ENCODE results near the gene SIPA1L3.

- TF ChIP-seq MAX (IDR thresholded peaks at IDR 0.05): no peak
- TF ChIP-seq, protein P1, sequence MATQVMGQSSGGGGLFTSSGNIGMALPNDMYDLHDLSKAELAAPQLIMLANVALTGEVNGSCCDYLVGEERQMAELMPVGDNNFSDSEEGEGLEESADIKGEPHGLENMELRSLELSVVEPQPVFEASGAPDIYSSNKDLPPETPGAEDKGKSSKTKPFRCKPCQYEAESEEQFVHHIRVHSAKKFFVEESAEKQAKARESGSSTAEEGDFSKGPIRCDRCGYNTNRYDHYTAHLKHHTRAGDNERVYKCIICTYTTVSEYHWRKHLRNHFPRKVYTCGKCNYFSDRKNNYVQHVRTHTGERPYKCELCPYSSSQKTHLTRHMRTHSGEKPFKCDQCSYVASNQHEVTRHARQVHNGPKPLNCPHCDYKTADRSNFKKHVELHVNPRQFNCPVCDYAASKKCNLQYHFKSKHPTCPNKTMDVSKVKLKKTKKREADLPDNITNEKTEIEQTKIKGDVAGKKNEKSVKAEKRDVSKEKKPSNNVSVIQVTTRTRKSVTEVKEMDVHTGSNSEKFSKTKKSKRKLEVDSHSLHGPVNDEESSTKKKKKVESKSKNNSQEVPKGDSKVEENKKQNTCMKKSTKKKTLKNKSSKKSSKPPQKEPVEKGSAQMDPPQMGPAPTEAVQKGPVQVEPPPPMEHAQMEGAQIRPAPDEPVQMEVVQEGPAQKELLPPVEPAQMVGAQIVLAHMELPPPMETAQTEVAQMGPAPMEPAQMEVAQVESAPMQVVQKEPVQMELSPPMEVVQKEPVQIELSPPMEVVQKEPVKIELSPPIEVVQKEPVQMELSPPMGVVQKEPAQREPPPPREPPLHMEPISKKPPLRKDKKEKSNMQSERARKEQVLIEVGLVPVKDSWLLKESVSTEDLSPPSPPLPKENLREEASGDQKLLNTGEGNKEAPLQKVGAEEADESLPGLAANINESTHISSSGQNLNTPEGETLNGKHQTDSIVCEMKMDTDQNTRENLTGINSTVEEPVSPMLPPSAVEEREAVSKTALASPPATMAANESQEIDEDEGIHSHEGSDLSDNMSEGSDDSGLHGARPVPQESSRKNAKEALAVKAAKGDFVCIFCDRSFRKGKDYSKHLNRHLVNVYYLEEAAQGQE (IDR thresholded peaks at IDR 0.05; ENCODE audit: low read depth): no peak
- TF ChIP-seq EP300 (IDR thresholded peaks at IDR 0.05; ENCODE audit: borderline replicate concordance): no peak
- TF ChIP-seq FOXM1 (IDR thresholded peaks at IDR 0.05; ENCODE audit: borderline replicate concordance, low read depth): no peak
- TF ChIP-seq YY1 (IDR thresholded peaks at IDR 0.05; ENCODE audit: low read depth): no peak
- no peak for TF ChIP-seq TAF1 (IDR thresholded peaks at IDR 0.05; ENCODE audit: low read depth)
Observed at GRCh38 chr19:38193445-38193844, 286.4 kb downstream of the SIPA1L3 start.

Measured in Ishikawa (cell line).